GM23248 (cell line): Measurements from ENCODE around the gene VAMP1. TPM values are rescaled to one million over a fixed set of nuclear protein-coding genes. Genes with fewer than 3 reads are reported as not detected.

ENCODE experiments used
- DNase-seq: peaks from one replicate; pipeline ENCODE4 v3.0.0-alpha.2; 2015
- H2AFZ ChIP-seq: fragments of 200-600 bp; sonication (generic); 2 replicates; pipeline ENCODE4 v1.6.1; 2016; ENCODE audit warnings: antibody characterized with exemption
- H3F3A ChIP-seq: fragments of 200-600 bp; sonication (generic); 2 replicates; pipeline ENCODE4 v1.6.1; 2016; ENCODE audit warnings: mild to moderate bottlenecking, antibody characterized with exemption, mixed run types; ENCODE audit not compliant: insufficient read depth
- H3K27ac ChIP-seq: fragments of 200-600 bp; sonication (generic); 2 replicates; pipeline ENCODE4 v1.5.1; 2016; ENCODE audit warnings: mild to moderate bottlenecking
- H3K27me3 ChIP-seq: fragments of 200-600 bp; sonication (generic); replicated peaks from 2 replicates; pipeline ENCODE4 v1.6.1; 2016; ENCODE audit warnings: mild to moderate bottlenecking; ENCODE audit not compliant: insufficient read depth
- H3K36me3 ChIP-seq: fragments of 200-600 bp; sonication (generic); 2 replicates; pipeline ENCODE4 v1.6.1; 2016; ENCODE audit warnings: low read depth, mild to moderate bottlenecking
- H3K4me1 ChIP-seq: fragments of 200-600 bp; sonication (generic); 2 replicates; pipeline ENCODE4 v1.6.1; 2016; ENCODE audit warnings: mild to moderate bottlenecking; ENCODE audit not compliant: insufficient read depth
- H3K4me2 ChIP-seq: fragments of 200-600 bp; sonication (generic); one replicate; pipeline ENCODE4 v1.6.1; 2016; ENCODE audit warnings: mild to moderate bottlenecking; ENCODE audit not compliant: unreplicated experiment
- H3K4me3 ChIP-seq: fragments of 200-600 bp; sonication (generic); 2 replicates; pipeline ENCODE4 v1.5.1; 2016; ENCODE audit warnings: mild to moderate bottlenecking
- H3K79me2 ChIP-seq: fragments of 200-600 bp; sonication (generic); 2 replicates; pipeline ENCODE4 v1.6.1; 2016; ENCODE audit warnings: mild to moderate bottlenecking; ENCODE audit not compliant: insufficient read depth
- H3K9ac ChIP-seq: fragments of 200-600 bp; sonication (generic); 2 replicates; pipeline ENCODE4 v1.6.1; 2016; ENCODE audit warnings: mild to moderate bottlenecking
- H3K9me2 ChIP-seq: fragments of 200-600 bp; sonication (generic); 2 replicates; pipeline ENCODE4 v1.6.1; 2016; ENCODE audit warnings: mixed run types, mild to moderate bottlenecking, moderate library complexity; ENCODE audit not compliant: insufficient read depth
- H3K9me3 ChIP-seq: fragments of 200-600 bp; sonication (generic); one replicate; pipeline ENCODE4 v1.6.1; 2017; ENCODE audit warnings: low read depth
- H4K20me1 ChIP-seq: fragments of 200-600 bp; sonication (generic); 2 replicates; pipeline ENCODE4 v1.6.0; 2016; ENCODE audit not compliant: insufficient read depth
- EZH2 ChIP-seq: fragments of 200-600 bp; sonication (generic); IDR thresholded peaks from 2 replicates; pipeline ENCODE4 v1.6.1; 2018; ENCODE audit warnings: antibody characterized with exemption, mild to moderate bottlenecking; ENCODE audit not compliant: insufficient read depth, poor library complexity, severe bottlenecking
- EZH2phosphoT487 ChIP-seq: fragments of 200-600 bp; sonication (generic); IDR thresholded peaks from 2 replicates; pipeline ENCODE4 v1.6.1; 2018; ENCODE audit warnings: antibody characterized with exemption, moderate library complexity, mild to moderate bottlenecking, low read depth; ENCODE audit not compliant: insufficient read depth
- WGBS, 2 experiments: methylation state at CpG; one replicate each; pipeline ENCODE4 v1.1.6; 2015 to 2017; ENCODE audit warnings: low lambda C conversion rate in 2 of 2, low coverage in 1 of 2; ENCODE audit errors: missing lambda C conversion rate in 2 of 2; 5-methylcytosine and 5-hydroxymethylcytosine counted together
- in situ Hi-C: fragments of 300-500 bp; cut with MboI; formaldehyde crosslinking; loops from 2 replicates; pipeline ENCODE4 v1.15.0; 2020
- polyA plus RNA-seq: library from polyadenylated mRNA; unstranded; fragments of >200 nt; fragmentation: Nextera tagmentation; extraction: Ambion mirVana; gene quantifications from 2 replicates; pipeline ENCODE4 v1.2.1, GENCODE V29; 2016
- total RNA-seq: library from RNA; depleted of rRNA; stranded (reverse); fragments of >200 nt; shearing (Covaris generic); gene quantifications from 2 replicates; pipeline ENCODE4 v1.2.3, GENCODE V29; 2014

VAMP1 gene
- total and polyA plus RNA-seq, 2 experiments from 2014 or later, result 5.0 to 9.8 TPM

- in situ Hi-C loops, result no loop called here
- Histone ChIP-seq H3K36me3 (peaks cover 8% of the 10 kb centered on the region; the same call in 1 of the 2 replicates), H4K20me1 (no peaks in the 10 kb centered on the region), H2AFZ (no peak overlapping the region), H3K9me2 (no peaks in the 10 kb centered on the region), H3K4me1 (no peaks in the 10 kb centered on the region), H3K4me3 (no peak overlapping the region), H3K27ac (no peak overlapping the region), H3F3A (peaks cover 4% of the 10 kb centered on the region; the same call in 1 of the 2 replicates), H3K4me2 (no peak overlapping the region), H3K9me3 (no peaks in the 10 kb centered on the region), H3K9ac (no peak overlapping the region), H3K79me2 (no peaks in the 10 kb centered on the region), H3K27me3 (no peaks in the 10 kb centered on the region)
- 83 to 88% methylated on average over 14 of the region's 14 CpGs for WGBS, 2 experiments
- DNase-seq, result no peak
- TF ChIP-seq EZH2 (no peak), EZH2phosphoT487 (no peak)
Measured at GRCh38 chr12:6458281-6459003, 12.0 kb downstream of the VAMP1 start.

- Histone ChIP-seq H3K79me2 (no peaks in the 10 kb centered on the region), H2AFZ (no peak overlapping the region), H4K20me1 (no peaks in the 10 kb centered on the region), H3F3A (peaks cover 9% of the 10 kb centered on the region; the same call in 1 of the 2 replicates), H3K4me2 (no peak overlapping the region), H3K9me3 (no peaks in the 10 kb centered on the region), H3K36me3 (peaks cover 7% of the 10 kb centered on the region; the same call in 1 of the 2 replicates), H3K4me3 (no peak overlapping the region), H3K27me3 (no peaks in the 10 kb centered on the region), H3K9me2 (no peaks in the 10 kb centered on the region), H3K27ac (no peak overlapping the region), H3K9ac (no peak overlapping the region), H3K4me1 (peaks cover 5% of the 10 kb centered on the region)
- WGBS, 2 experiments, result 92 to 93% methylated on average over 12 of the region's 12 CpGs
- in situ Hi-C loops, result no loop called here
- no peak for DNase-seq
- no peak for TF ChIP-seq EZH2phosphoT487
- no peak for TF ChIP-seq EZH2
Measured at GRCh38 chr12:6457220-6457945, 13.1 kb downstream of the VAMP1 start.

GRCh38 chr12:6452944-6453630, 17.4 kb downstream of the VAMP1 start:
- no peaks in the 10 kb centered on the region for H3K9me3 ChIP-seq
- no peaks in the 10 kb centered on the region for H3K9me2 ChIP-seq
- no peaks in the 10 kb centered on the region for H3K27me3 ChIP-seq
- peak; percentile 41 for DNase-seq
- no peaks in the 10 kb centered on the region for H4K20me1 ChIP-seq
- H3K4me1 ChIP-seq, result peaks cover 13% of the 10 kb centered on the region
- peaks cover 17% of the 10 kb centered on the region for H3K79me2 ChIP-seq
- peak overlapping the region; percentile 81; the same call in 1 of the 2 replicates for H2AFZ ChIP-seq
- peak overlapping the region; percentile 96 for H3K4me2 ChIP-seq
- peak overlapping the region; percentile 79 for H3K27ac ChIP-seq
- 84 to 89% methylated on average over 15 to 17 of the region's 17 CpGs for WGBS, 2 experiments
- in situ Hi-C loops, result no loop called here
- peak overlapping the region; percentile 93 for H3K9ac ChIP-seq
- TF ChIP-seq EZH2phosphoT487 (no peak), EZH2 (no peak)
- peak overlapping the region; percentile 89 for H3K4me3 ChIP-seq
- no peaks in the 10 kb centered on the region for H3K36me3 ChIP-seq
- H3F3A ChIP-seq, result 0 out of 2 replicates have a peak, but pooled peaks cover 5% of the 10 kb centered on the region

- Histone ChIP-seq H3K27me3 (no peaks in the 10 kb centered on the region), H3K9me3 (no peaks in the 10 kb centered on the region), H3K4me2 (peak overlapping the region; percentile 96), H3K9me2 (no peaks in the 10 kb centered on the region), H3F3A (0 out of 2 replicates have a peak, but pooled peaks cover 5% of the 10 kb centered on the region), H3K4me3 (peak overlapping the region; percentile 89), H3K79me2 (peaks cover 17% of the 10 kb centered on the region), H3K36me3 (no peaks in the 10 kb centered on the region), H3K4me1 (peaks cover 13% of the 10 kb centered on the region), H4K20me1 (no peaks in the 10 kb centered on the region), H3K9ac (peak overlapping the region; percentile 93), H2AFZ (peak overlapping the region; percentile 81), H3K27ac (peak overlapping the region; percentile 79)
- in situ Hi-C loops, result no loop called here
- TF ChIP-seq EZH2phosphoT487, result no peak
- no peak for TF ChIP-seq EZH2
- peak; percentile 37 for DNase-seq
- 4 to 7% methylated on average over 9 of the region's 9 CpGs for WGBS, 2 experiments
Measured at GRCh38 chr12:6452245-6452943, 18.1 kb downstream of the VAMP1 start.
